ENCODE data around the gene CUL2. TPM values are rescaled to one million over a fixed set of nuclear protein-coding genes. Genes with fewer than 3 reads are reported as not detected.
"Not testable (repeated sequence)": the region's sequence is repeated elsewhere in the genome, so short reads cannot be mapped to it uniquely, and the experiment has no call there.

CUL2 gene
- total and polyA plus RNA-seq, 3 experiments from 2014 or later, result 19.3 to 59.4 (median 56.8) TPM

GRCh38 chr10:35097510-35097909 lies 7.4 kb upstream of the CUL2 start:
- Mint-ChIP-seq H3K4me1 (no peaks in the 10 kb centered on the region), H3K27ac (no peak overlapping the region), H3K27me3 (peaks cover 17 to 32% of the 10 kb centered on the region in 2 donors), H3K36me3 (peaks cover 0 to 5% (median 0%) of the 10 kb centered on the region in 3 donors), H3K9me3 (peaks cover 0 to 3% (median 0%) of the 10 kb centered on the region in 5 donors), H3K4me3 (no peak overlapping the region)
- Histone ChIP-seq H3K27ac (ENCODE audit: low read depth, low read length) (no peak overlapping the region), H3K36me3 (ENCODE audit: insufficient read depth, low read length) (no peaks in the 10 kb centered on the region), H3K9me3 (ENCODE audit: low read length) (no peaks in the 10 kb centered on the region), H3K4me1 (ENCODE audit: insufficient read depth, low read length) (no peaks in the 10 kb centered on the region), H3K4me3 (ENCODE audit: low read length) (no peak overlapping the region), H3K27me3 (ENCODE audit: insufficient read depth, low read length, poor library complexity, severe bottlenecking) (no peaks in the 10 kb centered on the region)
- ChIA-PET CTCF (interaction anchor here (1.6 kb wide), 1 partner anchor 29 kb away, joined by 3 read pairs; the partner anchor contains the start of gene CREM), POLR2A (no interaction called here)
- no peak for DNase-seq

- CTCF ChIA-PET, result interaction anchor here (1.6 kb wide), 1 partner anchor 30 kb away, joined by 3 read pairs; the partner anchor contains the start of gene CREM
- DNase-seq, result no peak
- no peaks in the 10 kb centered on the region for H3K9me3 ChIP-seq (ENCODE audit: low read length)
- no peak overlapping the region for H3K4me3 ChIP-seq (ENCODE audit: low read length)
- peaks cover 17 to 32% of the 10 kb centered on the region in 2 donors for H3K27me3 Mint-ChIP-seq
- no peaks in the 10 kb centered on the region for H3K36me3 ChIP-seq (ENCODE audit: insufficient read depth, low read length)
- no peak overlapping the region for H3K4me3 Mint-ChIP-seq
- POLR2A ChIA-PET, result no interaction called here
- peaks cover 0 to 3% (median 0%) of the 10 kb centered on the region in 5 donors for H3K9me3 Mint-ChIP-seq
- H3K27ac ChIP-seq (ENCODE audit: low read depth, low read length), result no peak overlapping the region
- H3K36me3 Mint-ChIP-seq, result peaks cover 0 to 5% (median 0%) of the 10 kb centered on the region in 3 donors
- no peaks in the 10 kb centered on the region for H3K4me1 ChIP-seq (ENCODE audit: insufficient read depth, low read length)
- H3K27ac Mint-ChIP-seq, result no peak overlapping the region
- H3K27me3 ChIP-seq (ENCODE audit: insufficient read depth, low read length, poor library complexity, severe bottlenecking), result no peaks in the 10 kb centered on the region
- H3K4me1 Mint-ChIP-seq, result peaks cover 2% of the 10 kb centered on the region in 3 donors
These were observed 6.2 kb upstream of the CUL2 start for GRCh38 chr10:35096312-35096711.

- H3K4me3 ChIP-seq (ENCODE audit: low read length), result no peak overlapping the region
- no peaks in the 10 kb centered on the region for H3K36me3 ChIP-seq (ENCODE audit: insufficient read depth, low read length)
- DNase-seq, result no peak
- Mint-ChIP-seq H3K4me1 (peaks cover 27 to 31% (median 29%) of the 10 kb centered on the region in 3 donors), H3K9me3 (peaks cover 0 to 3% (median 0%) of the 10 kb centered on the region in 5 donors), H3K4me3 (no peak overlapping the region), H3K27ac (peak overlapping the region in 2 of 8 donors; percentile 10 to 54), H3K36me3 (peaks cover 0 to 7% (median 5%) of the 10 kb centered on the region in 3 donors), H3K27me3 (peaks cover 16 to 23% of the 10 kb centered on the region in 2 donors)
- no peak overlapping the region for H3K27ac ChIP-seq (ENCODE audit: low read depth, low read length)
- POLR2A ChIA-PET, result no interaction called here
- no peaks in the 10 kb centered on the region for H3K27me3 ChIP-seq (ENCODE audit: insufficient read depth, low read length, poor library complexity, severe bottlenecking)
- peaks cover 26% of the 10 kb centered on the region for H3K4me1 ChIP-seq (ENCODE audit: insufficient read depth, low read length)
- no peaks in the 10 kb centered on the region for H3K9me3 ChIP-seq (ENCODE audit: low read length)
- CTCF ChIA-PET, result no interaction called here
These were observed 2.7 kb upstream of the CUL2 start for GRCh38 chr10:35092851-35093250.

GRCh38 chr10:35091994-35092790 lies 2.1 kb upstream of the CUL2 start:
- Histone ChIP-seq H3K27me3 (ENCODE audit: insufficient read depth, low read length, poor library complexity, severe bottlenecking) (no peaks in the 10 kb centered on the region), H3K27ac (ENCODE audit: low read depth, low read length) (no peak overlapping the region), H3K36me3 (ENCODE audit: insufficient read depth, low read length) (no peaks in the 10 kb centered on the region), H3K4me3 (ENCODE audit: low read length) (no peak overlapping the region), H3K4me1 (ENCODE audit: insufficient read depth, low read length) (peaks cover 31% of the 10 kb centered on the region), H3K9me3 (ENCODE audit: low read length) (no peaks in the 10 kb centered on the region)
- H3K4me3 Mint-ChIP-seq, result no peak overlapping the region
- CTCF ChIA-PET, result interaction anchor here (0.7 to 3.6 kb wide), 4 partner anchors 12 to 103 kb away, joined by 3 to 14 read pairs (median 6); partner anchors contain the start of gene CREM
- peak overlapping the region in 2 of 8 donors; percentile 17 to 54 for H3K27ac Mint-ChIP-seq
- POLR2A ChIA-PET, result no interaction called here
- peaks cover 0 to 3% (median 0%) of the 10 kb centered on the region in 5 donors for H3K9me3 Mint-ChIP-seq
- H3K36me3 Mint-ChIP-seq, result peaks cover 3 to 12% (median 5%) of the 10 kb centered on the region in 3 donors
- no peak for DNase-seq
- peaks cover 12 to 22% of the 10 kb centered on the region in 2 donors for H3K27me3 Mint-ChIP-seq
- H3K4me1 Mint-ChIP-seq, result peaks cover 34 to 37% (median 35%) of the 10 kb centered on the region in 3 donors

DNA sequence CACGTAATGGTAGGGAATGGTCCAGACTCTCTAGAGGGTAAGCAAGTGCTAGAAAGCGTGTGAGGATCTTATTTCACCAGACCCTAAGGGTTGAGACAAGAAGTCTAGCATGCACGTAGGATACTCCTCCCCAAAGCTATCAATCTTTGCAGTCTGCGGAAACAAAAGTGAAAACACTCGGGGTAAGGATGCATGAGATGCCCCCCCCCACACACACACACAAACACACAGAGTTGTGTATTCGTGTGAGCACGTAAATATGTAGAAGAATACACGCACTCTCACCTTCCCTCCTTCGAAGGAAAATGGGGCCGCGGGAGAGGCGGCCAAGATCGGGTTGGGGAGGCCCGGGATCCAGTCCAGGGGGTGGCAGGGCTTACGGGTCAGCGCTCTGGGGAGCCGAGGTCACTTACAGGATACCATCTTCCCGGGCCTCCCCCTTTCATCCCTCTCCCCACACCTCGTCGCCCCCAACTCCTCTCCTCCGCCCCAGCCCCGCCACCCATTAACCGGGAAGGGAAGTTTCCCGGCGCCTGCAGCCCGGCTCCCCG lies 455 bp downstream of the CUL2 start:
- Mint-ChIP-seq H3K4me3 (peak overlapping the region; percentile 92 to 100 (median 95)), H3K36me3 (peaks cover 3 to 14% (median 5%) of the 10 kb centered on the region in 3 donors), H3K4me1 (peaks cover 49 to 56% (median 53%) of the 10 kb centered on the region in 3 donors), H3K27me3 (peaks cover 5 to 7% of the 10 kb centered on the region in 2 donors), H3K27ac (peak overlapping the region; percentile 92 to 97 (median 94)), H3K9me3 (peaks cover 0 to 3% (median 0%) of the 10 kb centered on the region in 5 donors)
- no peaks in the 10 kb centered on the region for H3K36me3 ChIP-seq (ENCODE audit: insufficient read depth, low read length)
- H3K27ac ChIP-seq (ENCODE audit: low read depth, low read length), result peak overlapping the region; percentile 95
- ChIA-PET CTCF (interaction anchor here (0.6 to 3.6 kb wide), 4 partner anchors 37 to 106 kb away, joined by 3 to 14 read pairs (median 6); partner anchors contain the start of gene CREM), POLR2A (interaction anchor here (0.6 to 3.0 kb wide), 3 partner anchors 37 to 106 kb away, joined by 3 to 23 read pairs (median 11); partner anchors contain the start of gene CREM)
- DNase-seq, result peak in 3 of 5 donors; percentile 1 to 29 (median 21)
- no peaks in the 10 kb centered on the region for H3K9me3 ChIP-seq (ENCODE audit: low read length)
- peak overlapping the region; percentile 75 for H3K4me3 ChIP-seq (ENCODE audit: low read length)
- H3K27me3 ChIP-seq (ENCODE audit: insufficient read depth, low read length, poor library complexity, severe bottlenecking), result no peaks in the 10 kb centered on the region
- peaks cover 36% of the 10 kb centered on the region for H3K4me1 ChIP-seq (ENCODE audit: insufficient read depth, low read length)

DNA sequence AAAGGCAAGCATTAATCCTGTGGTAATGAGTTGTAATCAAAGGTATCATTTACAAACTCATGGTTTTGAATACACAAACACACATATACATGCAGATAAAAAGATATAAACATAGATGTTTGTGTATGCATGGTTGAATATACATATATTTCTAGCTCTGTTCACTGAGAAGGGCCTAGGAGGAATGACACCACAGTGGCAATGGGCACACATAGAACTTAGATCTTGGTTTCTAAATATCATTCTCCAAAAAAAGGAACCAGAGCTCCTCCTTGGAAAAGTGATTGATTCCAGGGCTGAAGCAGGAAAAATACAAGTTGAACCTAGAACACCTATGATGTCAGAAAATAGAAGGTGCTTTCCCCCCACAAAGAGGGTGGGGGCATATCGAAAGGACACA lies 6.9 kb downstream of the CUL2 start:
- no peak for DNase-seq
- Mint-ChIP-seq H3K27me3 (peaks cover 0 to 2% of the 10 kb centered on the region in 2 donors), H3K4me3 (no peak overlapping the region), H3K36me3 (peaks cover 11 to 37% (median 17%) of the 10 kb centered on the region in 3 donors), H3K4me1 (peaks cover 55 to 79% (median 79%) of the 10 kb centered on the region in 3 donors), H3K27ac (peak overlapping the region in 2 of 8 donors; percentile 24 to 72), H3K9me3 (no peaks in the 10 kb centered on the region)
- POLR2A ChIA-PET, result no interaction called here
- H3K36me3 ChIP-seq (ENCODE audit: insufficient read depth, low read length), result peaks cover 4% of the 10 kb centered on the region
- H3K9me3 ChIP-seq (ENCODE audit: low read length), result no peaks in the 10 kb centered on the region
- CTCF ChIA-PET, result no interaction called here
- H3K27ac ChIP-seq (ENCODE audit: low read depth, low read length), result no peak overlapping the region
- no peak overlapping the region for H3K4me3 ChIP-seq (ENCODE audit: low read length)
- H3K27me3 ChIP-seq (ENCODE audit: insufficient read depth, low read length, poor library complexity, severe bottlenecking), result no peaks in the 10 kb centered on the region
- peaks cover 14% of the 10 kb centered on the region for H3K4me1 ChIP-seq (ENCODE audit: insufficient read depth, low read length)

- not testable (repeated sequence) for H3K27ac Mint-ChIP-seq; H3K9me3 ChIP-seq (ENCODE audit: low read length); H3K4me3 Mint-ChIP-seq; DNase-seq; H3K27me3 Mint-ChIP-seq; H3K27ac ChIP-seq (ENCODE audit: low read depth, low read length); H3K36me3 ChIP-seq (ENCODE audit: insufficient read depth, low read length); H3K27me3 ChIP-seq (ENCODE audit: insufficient read depth, low read length, poor library complexity, severe bottlenecking); H3K4me3 ChIP-seq (ENCODE audit: low read length); H3K4me1 ChIP-seq (ENCODE audit: insufficient read depth, low read length); H3K9me3 Mint-ChIP-seq
- POLR2A ChIA-PET, result interaction anchor here (0.5 kb wide), 1 partner anchor 360 kb away, joined by 4 read pairs; no protein-coding TSS in a partner anchor
- CTCF ChIA-PET, result interaction anchor here (1.0 to 1.5 kb wide), 2 partner anchors 11 to 115 kb away, joined by 3 to 5 read pairs; no protein-coding TSS in a partner anchor
- Mint-ChIP-seq H3K4me1 (peaks cover 43 to 65% (median 65%) of the 10 kb centered on the region in 3 donors), H3K36me3 (peaks cover 11 to 50% (median 14%) of the 10 kb centered on the region in 3 donors)
These were observed 9.9 kb downstream of the CUL2 start for GRCh38 chr10:35080261-35080660.
